NCI-H1436 treated with DMSO at 0.1 percent for 48 hours (cell line): ENCODE results near the gene C4B.
"Not testable (repeated sequence)": the region's sequence is repeated elsewhere in the genome, so short reads cannot be mapped to it uniquely, and the experiment has no call there.

ENCODE experiments used
- DNase-seq: peaks from one replicate; lab custom pipeline; 2025; lab: John Stamatoyannopoulos, UW

C4B gene

DNA sequence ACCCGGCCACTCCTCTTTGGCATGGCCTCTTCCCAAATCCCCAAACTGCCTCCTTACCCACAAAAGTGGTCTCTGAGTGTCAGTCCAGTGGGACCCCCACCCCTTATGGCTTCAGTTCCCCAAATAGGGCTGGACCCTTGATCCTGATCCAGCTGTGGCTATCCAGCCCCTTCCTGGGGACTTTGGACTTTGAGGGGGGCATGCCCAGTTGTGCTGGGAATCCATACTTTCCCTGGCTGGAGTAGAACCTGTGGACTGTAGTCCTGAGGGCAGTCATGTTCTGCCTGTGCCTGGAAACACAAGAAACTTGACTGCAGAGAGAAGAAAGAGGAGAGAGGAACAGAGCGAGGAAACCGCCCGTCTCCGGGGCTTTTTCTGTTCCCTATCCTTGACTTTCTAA lies 22.5 kb downstream of the C4B start:
- DNase-seq, result not testable (repeated sequence)

DNA sequence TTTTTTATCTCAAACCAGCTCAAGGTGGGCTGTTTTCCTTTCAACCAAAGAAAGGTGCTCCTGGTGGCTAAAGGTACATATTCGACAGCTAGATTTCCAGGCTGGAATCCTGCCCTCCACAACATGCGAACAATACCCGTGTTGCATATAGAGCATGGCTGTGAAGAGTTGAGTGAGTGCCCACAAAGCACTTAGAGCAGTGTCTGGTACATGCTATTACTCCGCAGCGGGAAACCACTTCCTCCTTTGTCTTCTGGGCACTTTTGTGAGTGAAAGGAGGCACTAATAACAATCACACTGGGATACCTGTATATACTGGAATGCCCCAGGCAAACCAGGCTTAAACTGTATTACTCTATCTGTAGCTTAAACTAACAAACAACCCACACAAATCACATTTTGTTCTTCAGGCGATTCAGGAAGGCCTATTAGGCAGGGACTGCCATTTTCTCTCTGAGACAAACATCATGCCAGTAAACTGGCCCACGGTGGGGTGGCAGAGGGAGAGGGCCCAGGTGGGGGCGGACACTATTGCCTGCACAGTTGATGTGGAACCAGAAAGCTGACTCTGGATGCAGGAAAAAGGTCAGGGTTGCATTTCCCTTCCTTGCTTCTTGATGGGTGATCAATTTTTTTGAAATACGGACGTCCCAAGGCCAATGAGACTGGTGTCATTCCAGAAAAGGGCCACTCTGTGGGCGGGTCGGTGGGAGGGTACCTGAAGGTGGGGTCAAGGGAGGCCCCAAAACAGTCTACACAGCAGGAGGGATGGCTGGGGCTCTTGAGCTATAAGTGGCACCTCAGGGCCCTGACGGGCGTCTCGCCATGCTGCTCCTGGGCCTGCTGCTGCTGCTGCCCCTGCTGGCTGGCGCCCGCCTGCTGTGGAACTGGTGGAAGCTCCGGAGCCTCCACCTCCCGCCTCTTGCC lies 23.3 kb downstream of the C4B start, which contains the start of gene CYP21A2:
TSS of gene CYP21A2 (plus strand) at position 818 of the 927 bp plus-strand sequence. CDS start at position 826, 8 bp downstream.
- not testable (repeated sequence) for DNase-seq

GRCh38 chr6:32038878-32039277 lies 24.3 kb downstream of the C4B start:
- DNase-seq, result not testable (repeated sequence)

DNA sequence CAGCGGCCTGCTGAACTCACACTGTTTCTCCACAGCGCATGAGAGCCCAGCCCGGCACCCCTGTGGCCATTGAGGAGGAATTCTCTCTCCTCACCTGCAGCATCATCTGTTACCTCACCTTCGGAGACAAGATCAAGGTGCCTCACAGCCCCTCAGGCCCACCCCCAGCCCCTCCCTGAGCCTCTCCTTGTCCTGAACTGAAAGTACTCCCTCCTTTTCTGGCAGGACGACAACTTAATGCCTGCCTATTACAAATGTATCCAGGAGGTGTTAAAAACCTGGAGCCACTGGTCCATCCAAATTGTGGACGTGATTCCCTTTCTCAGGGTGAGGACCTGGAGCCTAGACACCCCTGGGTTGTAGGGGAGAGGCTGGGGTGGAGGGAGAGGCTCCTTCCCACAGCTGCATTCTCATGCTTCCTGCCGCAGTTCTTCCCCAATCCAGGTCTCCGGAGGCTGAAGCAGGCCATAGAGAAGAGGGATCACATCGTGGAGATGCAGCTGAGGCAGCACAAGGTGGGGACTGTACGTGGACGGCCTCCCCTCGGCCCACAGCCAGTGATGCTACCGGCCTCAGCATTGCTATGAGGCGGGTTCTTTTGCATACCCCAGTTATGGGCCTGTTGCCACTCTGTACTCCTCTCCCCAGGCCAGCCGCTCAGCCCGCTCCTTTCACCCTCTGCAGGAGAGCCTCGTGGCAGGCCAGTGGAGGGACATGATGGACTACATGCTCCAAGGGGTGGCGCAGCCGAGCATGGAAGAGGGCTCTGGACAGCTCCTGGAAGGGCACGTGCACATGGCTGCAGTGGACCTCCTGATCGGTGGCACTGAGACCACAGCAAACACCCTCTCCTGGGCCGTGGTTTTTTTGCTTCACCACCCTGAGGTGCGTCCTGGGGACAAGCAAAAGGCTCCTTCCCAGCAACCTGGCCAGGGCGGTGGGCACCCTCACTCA lies 25.0 kb downstream of the C4B start:
- DNase-seq, result not testable (repeated sequence)

GRCh38 chr6:32040299-32041049 lies 25.9 kb downstream of the C4B start:
- DNase-seq, result not testable (repeated sequence)

- not testable (repeated sequence) for DNase-seq
These were observed 26.4 kb downstream of the C4B start for GRCh38 chr6:32041050-32041321.

GRCh38 chr6:32041385-32041784 lies 26.8 kb downstream of the C4B start:
- not testable (repeated sequence) for DNase-seq

GRCh38 chr6:32042276-32042675 lies 27.7 kb downstream of the C4B start:
- DNase-seq, result not testable (repeated sequence)

DNA sequence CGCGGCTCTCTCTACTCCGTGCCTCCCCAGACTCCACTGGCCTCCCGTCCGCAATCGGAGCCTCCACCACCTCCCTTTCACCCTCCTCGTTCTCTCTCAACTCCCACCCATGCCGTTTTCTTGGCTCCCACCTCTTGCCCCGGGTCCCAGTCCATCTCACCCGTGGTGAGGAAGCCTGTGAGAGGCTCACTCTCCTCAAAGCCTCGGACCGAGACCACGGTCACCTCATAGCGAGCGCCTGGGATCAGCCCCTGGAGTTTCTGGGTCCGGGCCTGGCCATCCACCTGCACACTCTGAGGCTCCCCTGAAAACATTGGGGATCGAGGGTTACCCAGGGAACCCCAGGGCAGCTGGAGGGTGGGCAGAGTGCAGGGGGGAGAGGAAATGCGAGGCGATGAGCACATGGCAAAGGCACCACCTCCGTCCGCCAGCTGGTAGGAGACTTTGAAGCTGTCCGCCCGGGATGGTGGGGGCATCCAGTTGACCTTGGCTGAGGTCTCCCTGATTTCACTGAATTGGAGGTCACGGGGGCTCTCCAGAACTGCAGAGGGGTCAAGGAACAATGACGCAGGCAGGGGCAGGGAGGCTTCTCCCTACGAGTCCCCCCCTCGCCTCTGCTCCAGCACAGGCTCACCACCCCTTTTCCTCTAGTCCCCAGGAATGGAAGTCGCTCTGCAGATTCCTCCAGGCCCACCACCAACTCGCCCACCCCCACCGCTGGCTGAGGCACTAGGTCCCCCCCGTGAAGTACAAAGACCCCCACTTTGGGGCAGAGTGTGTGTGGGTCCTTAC lies 29.2 kb downstream of the C4B start:
- not testable (repeated sequence) for DNase-seq

- not testable (repeated sequence) for DNase-seq
These were observed 30.3 kb downstream of the C4B start for GRCh38 chr6:32044916-32045315.

- DNase-seq, result no peak
These were observed 31.3 kb downstream of the C4B start for GRCh38 chr6:32045811-32046449.

GRCh38 chr6:32046450-32047083 lies 32.0 kb downstream of the C4B start:
- DNase-seq, result no peak

DNA sequence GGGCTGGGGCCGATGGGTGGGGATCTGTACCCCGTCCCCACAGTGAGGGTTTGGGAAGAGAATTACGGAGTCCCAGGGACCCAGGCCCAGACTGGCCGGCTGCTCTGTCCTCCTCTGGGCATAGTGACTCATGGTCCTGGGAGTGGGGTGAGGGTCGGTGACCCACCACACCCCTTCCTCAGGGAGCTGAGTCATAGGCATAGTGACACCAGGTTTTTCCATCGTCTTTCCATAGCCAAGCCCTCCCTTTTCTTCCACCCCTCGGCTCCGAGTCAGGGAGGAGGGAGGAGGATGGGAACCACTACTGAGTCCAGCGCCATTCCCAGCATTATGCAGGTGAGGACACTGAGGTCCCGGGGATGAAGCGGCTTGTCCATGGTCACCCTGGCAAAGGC lies 32.5 kb downstream of the C4B start:
- DNase-seq, result no peak

DNA sequence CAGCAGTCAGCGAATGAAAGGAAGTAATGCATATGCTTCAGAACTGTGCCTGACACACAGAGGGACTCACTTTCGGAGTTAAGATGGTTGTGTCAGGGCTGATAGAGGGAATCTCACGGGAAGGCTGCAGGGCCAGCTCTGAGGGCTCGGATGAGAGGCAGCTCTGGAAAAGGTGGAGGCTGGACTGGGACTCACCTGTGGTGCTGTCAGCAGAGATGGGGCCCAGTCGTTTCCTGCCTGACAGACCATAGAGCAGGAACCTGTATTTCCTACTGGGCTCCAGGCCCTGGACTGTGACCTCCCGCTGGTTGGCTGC lies 32.9 kb downstream of the C4B start:
- DNase-seq, result no peak

DNA sequence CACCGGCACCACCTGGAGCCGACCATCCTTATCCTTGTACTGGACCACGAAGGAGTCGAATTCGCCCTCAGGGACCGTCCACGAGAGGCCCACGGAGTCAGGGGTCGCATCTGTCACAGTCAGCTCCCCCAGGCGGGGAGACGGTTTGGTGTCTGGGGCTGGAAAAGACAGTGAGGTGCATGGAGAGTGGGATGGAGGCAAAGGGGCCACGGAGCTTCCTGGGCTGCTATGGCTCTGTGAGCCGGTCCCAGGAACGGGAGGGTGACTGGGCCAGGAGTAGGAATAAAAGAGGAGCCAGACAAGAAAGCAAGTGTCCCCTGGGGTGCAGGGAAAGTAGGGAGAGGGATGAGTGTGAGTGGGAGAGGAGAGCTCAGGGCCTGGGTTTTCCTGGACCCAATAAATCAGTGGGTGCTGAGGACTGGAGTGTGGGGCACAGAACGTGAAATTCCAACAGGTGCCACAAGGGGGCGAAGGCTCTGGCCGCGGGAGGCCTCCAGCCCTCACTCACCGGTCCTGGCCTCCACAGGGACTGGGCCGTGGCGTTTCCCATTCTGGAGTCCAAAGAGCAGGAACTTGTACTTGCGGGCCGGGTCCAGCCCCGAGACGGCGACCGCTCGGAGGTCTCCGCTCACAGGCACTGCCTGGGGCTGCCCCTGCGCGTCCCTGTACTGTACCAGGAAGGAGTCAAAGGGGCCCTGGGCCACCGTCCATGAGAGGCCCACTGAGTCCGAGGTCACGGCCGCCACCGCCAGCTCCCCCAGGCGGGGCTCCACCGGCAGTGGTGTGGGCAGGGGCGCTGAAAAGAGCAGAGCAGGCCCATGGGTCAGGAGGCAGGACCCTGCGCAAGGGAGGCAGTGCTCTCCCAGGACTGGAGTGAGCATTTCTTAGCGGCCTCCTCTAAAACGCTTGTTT lies 33.5 kb downstream of the C4B start:
- no peak for DNase-seq

- not testable (repeated sequence) for DNase-seq
These were observed 34.6 kb downstream of the C4B start for GRCh38 chr6:32049149-32049548.

DNA sequence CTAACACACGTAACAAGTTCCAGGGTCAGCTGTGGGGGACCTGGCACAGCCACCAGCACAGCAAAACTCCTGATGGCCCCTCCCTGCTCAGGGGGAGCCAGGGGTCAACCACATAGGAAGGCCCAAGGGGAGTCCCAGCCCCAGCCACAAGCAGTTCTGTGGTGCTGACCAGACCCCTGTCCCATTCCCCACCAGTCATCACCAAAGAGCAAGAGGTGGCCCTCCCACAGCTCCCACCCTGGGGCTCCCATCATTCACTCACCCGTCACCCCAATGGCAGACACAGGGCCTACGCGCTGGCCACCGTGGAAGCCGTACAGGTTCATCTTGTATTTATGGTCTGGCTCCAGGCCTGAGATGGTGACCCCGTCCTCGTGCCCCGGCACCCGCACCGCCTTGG lies 35.1 kb downstream of the C4B start:
- not testable (repeated sequence) for DNase-seq

- no peak for DNase-seq
These were observed 36.0 kb downstream of the C4B start for GRCh38 chr6:32050562-32050961.

DNA sequence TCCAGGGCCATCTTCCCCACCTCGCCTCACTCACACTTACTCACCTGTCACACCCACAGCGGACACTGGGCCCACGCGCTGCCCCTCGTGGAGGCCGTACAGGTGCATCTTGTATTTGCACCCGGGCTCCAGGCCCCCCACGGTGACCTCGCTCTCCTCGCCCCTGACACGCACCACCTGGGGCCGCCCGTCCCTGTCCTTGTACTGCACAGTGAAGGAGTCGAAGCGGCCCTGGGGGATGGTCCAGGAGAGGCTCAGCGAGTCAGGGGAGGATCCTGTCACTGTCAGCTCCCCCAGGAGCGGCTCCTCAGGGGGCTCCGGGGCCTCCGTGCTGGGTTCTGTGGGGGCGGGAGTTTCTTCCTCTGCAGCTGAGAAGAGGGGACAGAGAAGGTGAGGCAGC lies 38.0 kb downstream of the C4B start:
- DNase-seq, result not testable (repeated sequence)
